ENCODE data around the gene CTNNA3.

- TF ChIP-seq EZH2 (IDR thresholded peaks at IDR 0.05; ENCODE audit: borderline replicate concordance, insufficient read depth, low read length, poor library complexity, severe bottlenecking) (no peak), TAF1 (IDR thresholded peaks at IDR 0.05; ENCODE audit: low read depth) (no peak)
These were observed 73.5 kb downstream of the CTNNA3 start for GRCh38 chr10:67622511-67622910.
